ENCODE measurements around the gene RPTOR.

RPTOR gene

DNA sequence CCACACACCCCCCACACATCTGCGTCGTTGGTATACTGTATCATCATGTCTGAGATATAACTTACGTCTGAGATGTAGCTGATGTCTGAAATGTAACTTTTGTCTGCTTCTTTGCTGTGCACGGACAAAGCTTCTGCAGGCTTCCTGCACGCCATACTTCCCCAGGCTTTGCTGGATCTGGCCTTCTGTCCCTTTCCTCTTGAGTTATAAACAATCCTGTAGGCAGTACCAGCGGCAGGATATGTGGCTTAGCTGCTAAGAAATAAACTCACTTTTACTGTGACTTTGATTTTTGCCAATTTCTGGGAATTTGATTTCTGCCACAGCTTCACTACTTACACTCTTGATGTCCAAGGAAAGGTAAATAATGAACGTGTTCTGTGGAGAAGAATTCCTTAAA is 184.4 kb downstream of the RPTOR start:
- peaks cover 22% of the 10 kb centered on the region for H3K4me1 ChIP-seq (ENCODE audit: control insufficient read depth, insufficient read depth, low read length)
- no peaks in the 10 kb centered on the region for H3K9me3 ChIP-seq (ENCODE audit: control insufficient read depth, insufficient read depth, low read depth, low read length)
- H3K27ac ChIP-seq (ENCODE audit: extremely low read depth, low read depth, low read length): no peak overlapping the region
- POLR2A ChIA-PET: no interaction called here
- peaks cover 3 to 8% of the 10 kb centered on the region in 2 experiments for H3K36me3 ChIP-seq (ENCODE audit: control insufficient read depth in 2 of 2, insufficient read depth in 1 of 2, low read length in 2 of 2)
- no peak overlapping the region for H3K4me3 ChIP-seq (ENCODE audit: low read depth, low read length)
- CTCF ChIA-PET: no interaction called here
- TF ChIP-seq ZNF654 (tag by site-specific recombination; IDR thresholded peaks at IDR 0.05; ENCODE audit: low read depth) (no peak), HOXA7 (CRISPR knock-in tag; IDR thresholded peaks at IDR 0.05; ENCODE audit: borderline replicate concordance) (no peak), ZNF510 (tag by site-specific recombination; IDR thresholded peaks at IDR 0.05; ENCODE audit: insufficient replicate concordance) (no peak), ZNF211 (tag by site-specific recombination; IDR thresholded peaks at IDR 0.05; ENCODE audit: low read depth) (no peak), ZNF114 (tag by site-specific recombination; IDR thresholded peaks at IDR 0.05) (no peak), ZBTB17 (tag by site-specific recombination; IDR thresholded peaks at IDR 0.05) (no peak), ZNF146 (tag by site-specific recombination; IDR thresholded peaks at IDR 0.05) (no peak), MYNN (tag by site-specific recombination; IDR thresholded peaks at IDR 0.05; ENCODE audit: borderline replicate concordance) (no peak)
- TF ChIP-seq, protein P1, sequence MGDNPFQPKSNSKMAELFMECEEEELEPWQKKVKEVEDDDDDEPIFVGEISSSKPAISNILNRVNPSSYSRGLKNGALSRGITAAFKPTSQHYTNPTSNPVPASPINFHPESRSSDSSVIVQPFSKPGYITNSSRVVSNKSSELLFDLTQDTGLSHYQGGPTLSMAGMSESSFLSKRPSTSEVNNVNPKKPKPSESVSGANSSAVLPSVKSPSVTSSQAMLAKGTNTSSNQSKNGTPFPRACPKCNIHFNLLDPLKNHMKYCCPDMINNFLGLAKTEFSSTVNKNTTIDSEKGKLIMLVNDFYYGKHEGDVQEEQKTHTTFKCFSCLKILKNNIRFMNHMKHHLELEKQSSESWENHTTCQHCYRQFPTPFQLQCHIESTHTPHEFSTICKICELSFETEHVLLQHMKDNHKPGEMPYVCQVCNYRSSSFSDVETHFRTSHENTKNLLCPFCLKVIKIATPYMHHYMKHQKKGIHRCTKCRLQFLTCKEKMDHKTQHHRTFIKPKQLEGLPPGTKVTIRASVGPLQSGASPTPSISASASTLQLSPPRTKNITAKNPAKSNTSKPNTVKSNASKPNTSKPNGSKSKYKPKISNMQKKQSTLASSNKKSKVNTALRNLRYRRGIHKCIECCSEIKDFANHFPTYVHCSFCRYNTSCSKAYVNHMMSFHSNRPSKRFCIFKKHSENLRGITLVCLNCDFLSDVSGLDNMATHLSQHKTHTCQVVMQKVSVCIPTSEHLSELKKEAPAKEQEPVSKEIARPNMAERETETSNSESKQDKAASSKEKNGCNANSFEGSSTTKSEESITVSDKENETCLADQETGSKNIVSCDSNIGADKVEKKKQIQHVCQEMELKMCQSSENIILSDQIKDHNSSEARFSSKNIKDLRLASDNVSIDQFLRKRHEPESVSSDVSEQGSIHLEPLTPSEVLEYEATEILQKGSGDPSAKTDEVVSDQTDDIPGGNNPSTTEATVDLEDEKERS (tag by site-specific recombination; IDR thresholded peaks at IDR 0.05): no peak

DNA sequence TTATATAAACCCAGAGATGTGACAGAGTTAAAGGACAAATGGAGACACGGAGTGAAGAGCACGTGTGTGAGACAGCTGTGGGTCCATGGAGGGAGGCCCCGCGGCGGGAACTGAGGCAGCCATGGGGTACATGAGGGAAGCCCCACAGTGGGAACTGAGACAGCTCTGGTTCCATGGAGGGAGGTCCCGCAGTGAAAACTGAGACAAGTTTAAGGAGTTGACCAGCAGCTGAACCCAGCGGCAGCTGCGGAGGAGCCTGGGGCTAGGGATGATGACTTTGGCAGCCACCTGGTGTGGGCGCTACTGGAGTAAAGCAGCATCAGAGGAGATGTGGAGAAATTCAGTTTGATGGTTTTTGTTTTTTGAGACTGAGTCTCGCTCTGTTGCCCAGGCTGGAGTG is 185.1 kb downstream of the RPTOR start:
- Histone ChIP-seq H3K4me3 (ENCODE audit: low read depth, low read length) (no peak overlapping the region), H3K4me1 (ENCODE audit: control insufficient read depth, insufficient read depth, low read length) (peaks cover 20% of the 10 kb centered on the region), H3K36me3 (ENCODE audit: control insufficient read depth in 2 of 2, insufficient read depth in 1 of 2, low read length in 2 of 2) (peaks cover 3 to 8% of the 10 kb centered on the region in 2 experiments), H3K9me3 (ENCODE audit: control insufficient read depth, insufficient read depth, low read depth, low read length) (no peaks in the 10 kb centered on the region), H3K27ac (ENCODE audit: extremely low read depth, low read depth, low read length) (no peak overlapping the region)
- POLR2A ChIA-PET: no interaction called here
- 0 out of 2 replicates have a peak, but pooled peaks have one; percentile 20 for TF ChIP-seq ZIC2 (tag by site-specific recombination; IDR thresholded peaks at IDR 0.05)
- TF ChIP-seq ZNF548 (tag by site-specific recombination; IDR thresholded peaks at IDR 0.05): no peak
- CTCF ChIA-PET: no interaction called here

DNA sequence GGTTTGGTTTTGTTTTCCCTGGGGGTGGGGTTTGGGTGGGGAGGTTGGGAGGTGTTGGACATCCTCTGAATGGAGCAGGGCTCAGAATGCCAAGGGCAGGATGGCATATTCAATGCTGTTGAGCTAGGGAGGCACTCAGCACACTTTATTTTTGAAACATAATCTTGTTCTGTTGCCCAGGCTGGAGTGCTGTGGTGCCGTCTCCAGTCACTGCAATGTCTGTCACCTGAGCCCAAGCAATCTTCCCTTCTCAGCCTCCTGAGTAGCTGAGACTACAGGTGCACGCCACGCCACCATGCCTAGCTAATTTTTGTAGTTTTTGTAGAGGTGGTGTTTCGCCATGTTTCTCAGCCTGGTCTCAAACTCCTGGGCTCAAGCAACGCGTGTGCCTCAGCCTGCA is 186.1 kb downstream of the RPTOR start:
- Histone ChIP-seq H3K27ac (ENCODE audit: extremely low read depth, low read depth, low read length) (no peak overlapping the region), H3K9me3 (ENCODE audit: control insufficient read depth, insufficient read depth, low read depth, low read length) (no peaks in the 10 kb centered on the region), H3K4me1 (ENCODE audit: control insufficient read depth, insufficient read depth, low read length) (peaks cover 14% of the 10 kb centered on the region), H3K36me3 (ENCODE audit: control insufficient read depth in 2 of 2, insufficient read depth in 1 of 2, low read length in 2 of 2) (peaks cover 3 to 8% of the 10 kb centered on the region in 2 experiments), H3K4me3 (ENCODE audit: low read depth, low read length) (no peak overlapping the region)
- CTCF ChIA-PET: no interaction called here
- POLR2A ChIA-PET: no interaction called here
- TF ChIP-seq, protein P2, sequence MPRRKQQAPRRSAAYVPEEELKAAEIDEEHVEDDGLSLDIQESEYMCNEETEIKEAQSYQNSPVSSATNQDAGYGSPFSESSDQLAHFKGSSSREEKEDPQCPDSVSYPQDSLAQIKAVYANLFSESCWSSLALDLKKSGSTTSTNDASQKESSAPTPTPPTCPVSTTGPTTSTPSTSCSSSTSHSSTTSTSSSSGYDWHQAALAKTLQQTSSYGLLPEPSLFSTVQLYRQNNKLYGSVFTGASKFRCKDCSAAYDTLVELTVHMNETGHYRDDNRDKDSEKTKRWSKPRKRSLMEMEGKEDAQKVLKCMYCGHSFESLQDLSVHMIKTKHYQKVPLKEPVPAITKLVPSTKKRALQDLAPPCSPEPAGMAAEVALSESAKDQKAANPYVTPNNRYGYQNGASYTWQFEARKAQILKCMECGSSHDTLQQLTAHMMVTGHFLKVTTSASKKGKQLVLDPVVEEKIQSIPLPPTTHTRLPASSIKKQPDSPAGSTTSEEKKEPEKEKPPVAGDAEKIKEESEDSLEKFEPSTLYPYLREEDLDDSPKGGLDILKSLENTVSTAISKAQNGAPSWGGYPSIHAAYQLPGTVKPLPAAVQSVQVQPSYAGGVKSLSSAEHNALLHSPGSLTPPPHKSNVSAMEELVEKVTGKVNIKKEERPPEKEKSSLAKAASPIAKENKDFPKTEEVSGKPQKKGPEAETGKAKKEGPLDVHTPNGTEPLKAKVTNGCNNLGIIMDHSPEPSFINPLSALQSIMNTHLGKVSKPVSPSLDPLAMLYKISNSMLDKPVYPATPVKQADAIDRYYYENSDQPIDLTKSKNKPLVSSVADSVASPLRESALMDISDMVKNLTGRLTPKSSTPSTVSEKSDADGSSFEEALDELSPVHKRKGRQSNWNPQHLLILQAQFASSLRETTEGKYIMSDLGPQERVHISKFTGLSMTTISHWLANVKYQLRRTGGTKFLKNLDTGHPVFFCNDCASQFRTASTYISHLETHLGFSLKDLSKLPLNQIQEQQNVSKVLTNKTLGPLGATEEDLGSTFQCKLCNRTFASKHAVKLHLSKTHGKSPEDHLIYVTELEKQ (tag by site-specific recombination; IDR thresholded peaks at IDR 0.05; ENCODE audit: borderline replicate concordance): no peak
- no peak for TF ChIP-seq ZNF561 (tag by site-specific recombination; IDR thresholded peaks at IDR 0.05; ENCODE audit: borderline replicate concordance)
- TF ChIP-seq ZNF610 (tag by site-specific recombination; IDR thresholded peaks at IDR 0.05; ENCODE audit: borderline replicate concordance): no peak
- peak; percentile 43 for TF ChIP-seq KLF1 (tag by site-specific recombination; IDR thresholded peaks at IDR 0.05)
- no peak for TF ChIP-seq ZNF624 (tag by site-specific recombination; IDR thresholded peaks at IDR 0.05)
- TF ChIP-seq ZFHX2 (tag by site-specific recombination; conservative IDR thresholded peaks at IDR 0.05): no peak
- TF ChIP-seq ZNF214 (tag by site-specific recombination; IDR thresholded peaks at IDR 0.05; ENCODE audit: borderline replicate concordance): no peak
- TF ChIP-seq KLF10 (tag by site-specific recombination; IDR thresholded peaks at IDR 0.05): no peak
